Embryonic facial prominence (tissue), 1 donor: ENCODE results near the gene ADAM21.
"Not testable (repeated sequence)": the region's sequence is repeated elsewhere in the genome, so short reads cannot be mapped to it uniquely, and the experiment has no call there.

Experiments
- DNase-seq: peaks from one replicate; pipeline ENCODE4 v3.0.0-alpha.2; 2016; ENCODE audit errors: extremely low spot score

The ADAM21 gene

GRCh38 chr14:70477356-70478105 is 25.6 kb downstream of the ADAM21 start:
- DNase-seq, result not testable (repeated sequence)

- DNase-seq, result no peak
These were observed 37.7 kb downstream of the ADAM21 start for GRCh38 chr14:70489579-70490200.

GRCh38 chr14:70498191-70498590 is 46.2 kb downstream of the ADAM21 start:
- DNase-seq, result no peak
